Prostate gland (tissue), 2 donors: ENCODE measurements around the gene AFF4. TPM values are rescaled to one million over a fixed set of nuclear protein-coding genes. Genes with fewer than 3 reads are reported as not detected.

Experiments
- DNase-seq: peaks from one replicate; pipeline ENCODE4 v3.0.0-alpha.2; 2019; ENCODE audit warnings: low spot score
- H3K27ac ChIP-seq, 2 donors: fragments of 200-600 bp; sonication (generic); 2 replicates each; pipeline ENCODE4 v1.5.1; 2017 to 2019
- H3K27me3 ChIP-seq: fragments of 200-600 bp; sonication (generic); replicated peaks from 2 replicates; pipeline ENCODE4 v1.5.1; 2019; ENCODE audit not compliant: insufficient read depth
- H3K36me3 ChIP-seq, 2 donors: fragments of 200-600 bp; sonication (generic); 1 replicate in 1 of 2; 2 replicates in 1 of 2; pipeline versions ENCODE4 v1.5.1 to v1.8.1; 2017 to 2019
- H3K4me1 ChIP-seq: fragments of 200-600 bp; sonication (generic); replicated peaks from 2 replicates; pipeline ENCODE4 v1.5.1; 2019
- H3K4me3 ChIP-seq, 2 donors: fragments of 200-600 bp; sonication (generic); 2 replicates each; pipeline ENCODE4 v1.5.1; 2017 to 2019
- H3K9me3 ChIP-seq: fragments of 200-600 bp; sonication (generic); 2 replicates; pipeline ENCODE4 v1.5.1; 2017
- POLR2A ChIP-seq: fragments of 450-650 bp; IDR thresholded peaks from one replicate; pipeline ENCODE4 v1.6.1; 2016; ENCODE audit warnings: antibody characterized with exemption, mild to moderate bottlenecking
- POLR2AphosphoS5 ChIP-seq: sonication (generic); formaldehyde crosslinking; IDR thresholded peaks from one replicate; pipeline ENCODE4 v1.6.1; 2017; ENCODE audit warnings: antibody characterized with exemption
- WGBS: methylation state at CpG from one replicate; pipeline ENCODE4 v1.1.5; 2018; 5-methylcytosine and 5-hydroxymethylcytosine counted together
- intact Hi-C: fragments of 100-400 bp; cut with DNase I; formaldehyde crosslinking; loops from one replicate; pipeline ENCODE4 v1.14.2; 2022
- total RNA-seq, 2 donors: library from RNA; depleted of rRNA; stranded (reverse); fragments of >200 nt; gene quantifications; one replicate each; pipeline ENCODE4 v1.1.0, GENCODE V29; 2016
- TF ChIP-seq, protein P1 (sequence below), 4 experiments: fragments of 200-600 bp in 2 of 4; fragments of 450-650 bp in 2 of 4; sonication (generic) in 2 of 4; IDR thresholded peaks; 1 replicate in 3 of 4; 2 replicates in 1 of 4; pipeline ENCODE4 v1.5.1; 2016 to 2019; ENCODE audit warnings: antibody characterized with exemption in 4 of 4, mild to moderate bottlenecking in 2 of 4, moderate library complexity in 2 of 4

Gene AFF4
- total RNA-seq, 2 donors from 2014 or later, result 57.2 to 105 TPM

DNA sequence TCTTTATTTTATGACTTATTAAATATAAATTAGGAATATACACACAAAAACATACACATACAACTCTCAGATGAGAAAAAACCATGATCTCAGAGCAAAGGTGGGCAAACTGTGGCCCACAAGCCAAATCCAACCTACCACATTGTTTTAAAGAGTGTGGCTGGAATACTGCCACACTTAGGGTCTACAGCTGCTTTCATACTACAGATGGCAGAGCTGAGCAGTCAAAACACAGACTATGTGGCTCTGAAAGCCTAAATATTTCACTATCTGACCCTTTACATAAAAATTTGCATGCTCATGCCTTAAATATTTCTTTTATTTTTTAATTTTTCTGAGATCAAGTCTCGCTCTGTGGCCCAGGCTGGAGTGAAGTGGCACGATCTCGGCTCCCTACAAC, 61.7 kb downstream of the AFF4 start:
- H3K9me3 ChIP-seq, result no peaks in the 10 kb centered on the region
- TF ChIP-seq POLR2A (no peak), POLR2AphosphoS5 (no peak)
- TF ChIP-seq, protein P1, sequence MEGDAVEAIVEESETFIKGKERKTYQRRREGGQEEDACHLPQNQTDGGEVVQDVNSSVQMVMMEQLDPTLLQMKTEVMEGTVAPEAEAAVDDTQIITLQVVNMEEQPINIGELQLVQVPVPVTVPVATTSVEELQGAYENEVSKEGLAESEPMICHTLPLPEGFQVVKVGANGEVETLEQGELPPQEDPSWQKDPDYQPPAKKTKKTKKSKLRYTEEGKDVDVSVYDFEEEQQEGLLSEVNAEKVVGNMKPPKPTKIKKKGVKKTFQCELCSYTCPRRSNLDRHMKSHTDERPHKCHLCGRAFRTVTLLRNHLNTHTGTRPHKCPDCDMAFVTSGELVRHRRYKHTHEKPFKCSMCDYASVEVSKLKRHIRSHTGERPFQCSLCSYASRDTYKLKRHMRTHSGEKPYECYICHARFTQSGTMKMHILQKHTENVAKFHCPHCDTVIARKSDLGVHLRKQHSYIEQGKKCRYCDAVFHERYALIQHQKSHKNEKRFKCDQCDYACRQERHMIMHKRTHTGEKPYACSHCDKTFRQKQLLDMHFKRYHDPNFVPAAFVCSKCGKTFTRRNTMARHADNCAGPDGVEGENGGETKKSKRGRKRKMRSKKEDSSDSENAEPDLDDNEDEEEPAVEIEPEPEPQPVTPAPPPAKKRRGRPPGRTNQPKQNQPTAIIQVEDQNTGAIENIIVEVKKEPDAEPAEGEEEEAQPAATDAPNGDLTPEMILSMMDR (IDR thresholded peaks at IDR 0.05), result no peak
- H3K36me3 ChIP-seq, result peaks cover 0 to 1% of the 10 kb centered on the region in 2 donors
- H3K4me3 ChIP-seq, result no peak overlapping the region
- intact Hi-C loops, result no loop called here
- no peak for DNase-seq
- 98% methylated on average over 3 of the region's 3 CpGs for WGBS
- H3K27me3 ChIP-seq, result no peaks in the 10 kb centered on the region
- no peak overlapping the region for H3K27ac ChIP-seq
- H3K4me1 ChIP-seq, result no peaks in the 10 kb centered on the region

DNA sequence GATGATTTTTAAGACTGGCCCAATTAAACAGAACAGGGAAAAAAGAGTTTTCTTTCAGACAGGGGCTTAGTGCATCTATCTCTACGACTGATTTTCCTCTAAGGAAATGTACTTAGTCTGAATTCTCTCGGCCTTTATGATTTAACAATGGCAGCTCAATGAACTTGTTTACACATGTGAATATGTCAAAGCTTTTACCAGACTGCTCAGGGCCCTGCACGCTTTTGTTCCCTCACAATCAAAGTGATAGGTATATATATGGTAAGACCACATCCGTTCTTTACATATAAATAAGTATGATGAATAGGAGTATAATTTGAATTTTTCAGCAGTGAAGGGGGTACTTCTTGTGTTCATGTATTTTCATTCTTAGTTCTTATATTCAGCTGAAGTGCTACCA, 62.4 kb downstream of the AFF4 start:
- Histone ChIP-seq H3K9me3 (no peaks in the 10 kb centered on the region), H3K4me3 (no peak overlapping the region), H3K4me1 (no peaks in the 10 kb centered on the region), H3K36me3 (peaks cover 0 to 2% of the 10 kb centered on the region in 2 donors), H3K27me3 (no peaks in the 10 kb centered on the region), H3K27ac (no peak overlapping the region)
- no peak for TF ChIP-seq POLR2A
- TF ChIP-seq, protein P1 (IDR thresholded peaks at IDR 0.05), result no peak
- no peak for TF ChIP-seq POLR2AphosphoS5
- intact Hi-C loops, result no loop called here
- no peak for DNase-seq
- WGBS, result 59% methylated on average over 4 of the region's 4 CpGs

DNA sequence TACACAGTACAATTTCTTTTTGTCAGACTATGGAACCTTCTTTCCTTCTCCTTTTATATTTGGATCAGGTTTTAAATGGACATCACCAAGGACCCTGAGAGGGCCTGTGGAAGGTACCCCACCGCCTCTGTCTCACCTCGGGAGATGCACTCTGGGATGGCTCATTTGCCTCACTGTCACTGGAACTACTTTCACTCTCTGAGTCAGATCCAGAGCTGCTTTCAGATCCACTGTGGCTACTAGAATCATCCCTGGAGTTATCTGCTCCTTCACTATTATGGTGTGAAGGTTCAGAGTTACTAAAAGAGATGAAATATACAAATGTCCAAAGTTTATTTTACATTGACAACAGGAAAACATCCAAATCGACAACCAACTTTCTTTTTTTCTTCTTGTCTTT, 65.3 kb downstream of the AFF4 start:
- TF ChIP-seq POLR2AphosphoS5, result no peak
- TF ChIP-seq POLR2A, result no peak
- TF ChIP-seq, protein P1 (IDR thresholded peaks at IDR 0.05), result no peak
- Histone ChIP-seq H3K36me3 (peaks cover 2 to 6% of the 10 kb centered on the region in 2 donors), H3K4me3 (no peak overlapping the region), H3K27me3 (no peaks in the 10 kb centered on the region), H3K27ac (peak overlapping the region in 1 of 2 donors; percentile 28), H3K4me1 (no peaks in the 10 kb centered on the region), H3K9me3 (no peaks in the 10 kb centered on the region)
- no peak for DNase-seq
- intact Hi-C loops, result no loop called here
- 76% methylated on average over 3 of the region's 3 CpGs for WGBS

DNA sequence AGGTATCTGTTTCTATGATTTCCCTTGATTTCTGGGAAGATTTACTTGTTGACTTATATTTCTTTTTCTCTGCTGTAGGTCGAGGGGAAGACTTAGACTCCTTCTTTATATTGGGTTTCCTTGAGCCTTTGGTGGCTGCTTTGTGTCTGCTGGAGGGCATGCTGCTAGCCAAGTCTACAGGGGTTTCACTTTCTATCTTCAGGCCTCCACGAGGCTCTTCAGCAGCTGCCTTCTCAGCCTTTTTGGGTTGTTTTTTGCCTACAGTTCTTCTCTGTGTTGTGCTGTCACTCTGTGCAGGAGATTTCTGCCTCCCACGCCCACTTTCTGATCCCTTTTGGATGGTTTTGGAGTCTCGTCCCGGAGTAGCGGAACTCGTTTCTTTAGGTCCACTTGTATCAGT, 66.7 kb downstream of the AFF4 start:
- Histone ChIP-seq H3K27me3 (no peaks in the 10 kb centered on the region), H3K9me3 (no peaks in the 10 kb centered on the region), H3K27ac (no peak overlapping the region), H3K4me1 (no peaks in the 10 kb centered on the region), H3K36me3 (peaks cover 2 to 6% of the 10 kb centered on the region in 2 donors), H3K4me3 (no peak overlapping the region)
- DNase-seq, result no peak
- intact Hi-C loops, result no loop called here
- TF ChIP-seq, protein P1 (IDR thresholded peaks at IDR 0.05), result no peak
- no peak for TF ChIP-seq POLR2AphosphoS5
- WGBS, result 88% methylated on average over 7 of the region's 7 CpGs

DNA sequence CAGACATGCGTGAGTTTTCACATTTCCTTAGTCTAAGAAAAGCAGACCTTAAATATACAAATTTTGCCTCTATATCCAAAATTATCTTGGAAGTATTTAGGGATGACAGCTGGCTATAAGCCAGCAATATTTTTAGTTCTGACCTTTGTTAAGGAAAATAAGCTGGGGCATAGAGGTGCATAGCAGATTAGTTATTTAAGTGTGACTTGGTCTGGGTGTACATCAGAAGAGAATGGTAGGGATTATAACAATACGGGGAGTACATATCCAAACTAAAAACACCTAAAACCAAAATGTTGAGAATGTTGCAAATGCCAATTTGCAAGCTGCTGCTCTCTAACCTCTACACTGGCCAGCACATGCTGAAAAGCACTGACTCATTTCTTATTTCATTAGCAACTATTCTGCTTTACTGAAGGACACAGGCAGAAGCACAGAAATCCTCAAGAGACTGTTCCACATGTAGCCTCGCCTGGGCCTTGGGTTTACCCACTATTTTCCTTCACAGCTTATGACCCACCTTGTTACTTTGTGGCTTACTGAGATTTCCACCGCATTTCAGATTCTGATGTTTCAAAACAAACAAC, 67.6 kb downstream of the AFF4 start:
- DNase-seq, result no peak
- no peaks in the 10 kb centered on the region for H3K9me3 ChIP-seq
- TF ChIP-seq, protein P1 (IDR thresholded peaks at IDR 0.05), result no peak
- TF ChIP-seq POLR2A (no peak), POLR2AphosphoS5 (no peak)
- H3K27me3 ChIP-seq, result no peaks in the 10 kb centered on the region
- intact Hi-C loops, result no loop called here
- H3K4me3 ChIP-seq, result no peak overlapping the region
- H3K27ac ChIP-seq, result no peak overlapping the region
- no peaks in the 10 kb centered on the region for H3K4me1 ChIP-seq
- peaks cover 2 to 6% of the 10 kb centered on the region in 2 donors for H3K36me3 ChIP-seq
- WGBS, result 92% methylated on average over 4 of the region's 4 CpGs
